Fibroblast of lung (primary cell): Measurements from ENCODE around the gene TTLL10. TPM values are rescaled to one million over a fixed set of nuclear protein-coding genes. Genes with fewer than 3 reads are reported as not detected.

Experiments
- DNase-seq, 2 donors: peaks; one replicate each; pipeline versions ENCODE4 v3.0.0 to v3.0.0-alpha.2; 2010; ENCODE audit warnings: low read depth in 2 of 2
- H2AFZ ChIP-seq: 2 replicates; pipeline ENCODE4 v1.5.1; 2012; ENCODE audit warnings: low read length, control low read depth, inconsistent platforms
- H3K27ac ChIP-seq: 2 replicates; pipeline ENCODE4 v1.5.1; 2011; ENCODE audit warnings: low read length, control low read depth; ENCODE audit not compliant: insufficient read depth
- H3K27me3 ChIP-seq: 2 replicates; pipeline ENCODE4 v1.5.1; 2011; ENCODE audit warnings: mild to moderate bottlenecking, low read length; ENCODE audit not compliant: control insufficient read depth, insufficient read depth
- H3K36me3 ChIP-seq: 2 replicates; pipeline ENCODE4 v1.5.1; 2011; ENCODE audit warnings: low read length; ENCODE audit not compliant: control insufficient read depth, insufficient read depth
- H3K4me1 ChIP-seq: 2 replicates; pipeline ENCODE4 v1.5.1; 2011; ENCODE audit warnings: low read length; ENCODE audit not compliant: control insufficient read depth, insufficient read depth; ENCODE audit errors: extremely low read depth
- H3K4me2 ChIP-seq: 2 replicates; pipeline ENCODE4 v1.5.1; 2011; ENCODE audit warnings: low read length, control low read depth; ENCODE audit not compliant: insufficient read depth; ENCODE audit errors: extremely low read depth
- H3K4me3 ChIP-seq, 4 experiments: fragments of 200-600 bp in 1 of 4; sonication (generic) in 1 of 4; replicated peaks in 1 of 4; 2 replicates each; pipeline ENCODE4 v1.5.1; 2011 to 2016; ENCODE audit warnings: low read length in 4 of 4, low read depth in 3 of 4, mild to moderate bottlenecking in 3 of 4, control low read depth in 2 of 4, inconsistent platforms in 1 of 4, mixed read lengths in 1 of 4; ENCODE audit not compliant: insufficient read depth in 1 of 4; ENCODE audit errors: control extremely low read depth in 1 of 4
- H3K79me2 ChIP-seq: 2 replicates; pipeline ENCODE4 v1.5.1; 2012; ENCODE audit warnings: mild to moderate bottlenecking, low read length, inconsistent platforms; ENCODE audit not compliant: control insufficient read depth, insufficient read depth
- H3K9ac ChIP-seq: 2 replicates; pipeline ENCODE4 v1.5.1; 2011; ENCODE audit warnings: mild to moderate bottlenecking, low read length, control low read depth; ENCODE audit not compliant: insufficient read depth
- H3K9me3 ChIP-seq: 2 replicates; pipeline ENCODE4 v1.5.1; 2012; ENCODE audit warnings: low read depth, low read length; ENCODE audit not compliant: control insufficient read depth, insufficient read depth
- H4K20me1 ChIP-seq: 2 replicates; pipeline ENCODE4 v1.5.1; 2011; ENCODE audit warnings: low read length; ENCODE audit not compliant: control insufficient read depth, insufficient read depth; ENCODE audit errors: extremely low read depth
- CTCF ChIP-seq, 2 donors: IDR thresholded peaks in 1 of 2; conservative IDR thresholded peaks in 1 of 2; 1 replicate in 1 of 2; 2 replicates in 1 of 2; pipeline ENCODE4 v1.5.1; 2011 to 2012; ENCODE audit warnings: low read length in 2 of 2, control low read depth in 1 of 2, inconsistent platforms in 1 of 2, low read depth in 1 of 2, mild to moderate bottlenecking in 1 of 2
- EZH2 ChIP-seq: IDR thresholded peaks from 2 replicates; pipeline ENCODE4 v1.5.1; 2012; ENCODE audit warnings: low read length, control low read depth, mild to moderate bottlenecking; ENCODE audit errors: missing control alignments
- polyA plus RNA-seq, 2 donors: library from polyadenylated mRNA; depleted of rRNA in 1 of 2; stranded (reverse) in 1 of 2; unstranded in 1 of 2; fragments of >200 nt; gene quantifications; 2 replicates each; pipeline ENCODE4 v1.2.1, GENCODE V29; 2011 to 2012; ENCODE audit warnings: missing spikeins in 1 of 2
- total RNA-seq: library from RNA; depleted of rRNA; stranded (reverse); fragments of >200 nt; gene quantifications from 2 replicates; pipeline ENCODE4 v1.2.1, GENCODE V29; 2014

Gene TTLL10
- total and polyA plus RNA-seq, 2 donors (not counting 1 experiment from before 2014, with no cell fraction given) = not detected

GRCh38 chr1:1129381-1129821, 44.3 kb upstream of the TTLL10 start:
- TF ChIP-seq CTCF (conservative IDR thresholded peaks at IDR 0.05 in 1 of 2, IDR thresholded peaks at IDR 0.05 in 1 of 2; ENCODE audit: low read depth in 1 of 2, low read length in 2 of 2) (no peak), EZH2 (no peak)
- no peak for DNase-seq
- Histone ChIP-seq H2AFZ (no peak overlapping the region), H3K4me2 (no peak overlapping the region), H3K9ac (no peak overlapping the region), H3K9me3 (no peaks in the 10 kb centered on the region), H3K4me3 (no peak overlapping the region), H3K27me3 (peaks cover 3% of the 10 kb centered on the region), H3K36me3 (no peaks in the 10 kb centered on the region), H3K27ac (no peak overlapping the region), H3K79me2 (no peaks in the 10 kb centered on the region), H4K20me1 (no peaks in the 10 kb centered on the region), H3K4me1 (no peaks in the 10 kb centered on the region)

DNA sequence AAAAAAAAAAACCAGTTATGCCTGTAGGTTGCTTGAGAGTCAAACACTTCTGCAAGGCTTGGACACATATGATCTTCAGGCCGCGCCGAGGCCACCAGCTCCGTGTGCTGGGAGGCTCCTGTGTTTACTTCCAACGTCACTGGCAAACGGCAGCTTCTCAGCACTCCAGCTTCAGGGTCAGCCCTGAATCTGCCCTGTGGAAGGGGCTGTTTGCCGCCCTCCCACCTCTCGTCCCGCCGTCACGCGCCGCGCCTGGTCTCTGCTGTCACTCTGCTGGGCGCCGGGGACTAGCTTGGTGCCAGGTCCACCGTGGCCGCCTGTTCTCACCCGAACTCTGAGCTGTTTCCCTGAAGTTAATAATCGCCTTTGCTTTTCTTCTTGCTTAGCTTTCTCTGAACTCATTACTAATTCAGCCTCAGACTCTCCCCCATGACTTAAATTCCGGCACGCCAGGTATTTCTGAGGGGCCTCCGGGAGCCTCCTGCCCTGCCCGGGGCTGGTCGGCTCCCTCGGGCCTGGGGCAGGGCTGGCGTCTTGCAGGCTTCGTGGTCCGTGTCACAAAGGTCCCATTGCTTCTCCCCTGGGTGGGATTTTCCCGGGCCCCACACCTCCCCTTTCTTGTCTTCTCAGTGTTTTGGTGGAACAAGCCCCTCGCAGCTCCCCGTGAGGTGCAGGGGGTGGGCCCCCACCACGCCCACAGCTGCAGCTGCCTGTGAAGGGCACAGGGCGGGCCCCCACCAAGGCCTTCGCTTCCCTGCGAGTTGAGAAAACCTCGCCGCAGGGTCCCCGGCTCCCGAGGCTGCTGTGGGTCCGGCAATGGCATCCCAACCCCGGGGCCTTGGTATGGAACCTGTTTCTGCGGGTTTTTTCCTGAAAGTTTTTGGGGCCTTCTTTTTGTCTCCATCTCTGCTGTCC, 43.2 kb upstream of the TTLL10 start:
- Histone ChIP-seq H2AFZ (no peak overlapping the region), H3K27me3 (peaks cover 3% of the 10 kb centered on the region), H3K9me3 (no peaks in the 10 kb centered on the region), H3K36me3 (no peaks in the 10 kb centered on the region), H3K4me1 (no peaks in the 10 kb centered on the region), H3K9ac (no peak overlapping the region), H3K79me2 (no peaks in the 10 kb centered on the region), H3K27ac (no peak overlapping the region), H3K4me3 (no peak overlapping the region), H4K20me1 (no peaks in the 10 kb centered on the region), H3K4me2 (no peak overlapping the region)
- TF ChIP-seq EZH2 = no peak
- no peak for TF ChIP-seq CTCF (conservative IDR thresholded peaks at IDR 0.05 in 1 of 2, IDR thresholded peaks at IDR 0.05 in 1 of 2; ENCODE audit: low read depth in 1 of 2, low read length in 2 of 2)
- DNase-seq = no peak

GRCh38 chr1:1132042-1132950, 41.4 kb upstream of the TTLL10 start:
- no peaks in the 10 kb centered on the region for H3K4me1 ChIP-seq
- no peak for TF ChIP-seq CTCF (conservative IDR thresholded peaks at IDR 0.05 in 1 of 2, IDR thresholded peaks at IDR 0.05 in 1 of 2; ENCODE audit: low read depth in 1 of 2, low read length in 2 of 2)
- TF ChIP-seq EZH2 = no peak
- no peak overlapping the region for H3K9ac ChIP-seq
- no peak overlapping the region for H3K4me3 ChIP-seq
- H3K4me2 ChIP-seq = no peak overlapping the region
- H3K27me3 ChIP-seq = peaks cover 3% of the 10 kb centered on the region
- H4K20me1 ChIP-seq = no peaks in the 10 kb centered on the region
- no peaks in the 10 kb centered on the region for H3K79me2 ChIP-seq
- H2AFZ ChIP-seq = no peak overlapping the region
- H3K27ac ChIP-seq = no peak overlapping the region
- no peaks in the 10 kb centered on the region for H3K9me3 ChIP-seq
- no peak for DNase-seq
- no peaks in the 10 kb centered on the region for H3K36me3 ChIP-seq
